GM18505 (cell line): ENCODE results near the gene B4GALT5.
"Not testable (repeated sequence)": the region's sequence is repeated elsewhere in the genome, so short reads cannot be mapped to it uniquely, and the experiment has no call there.

Experiments used
- ATAC-seq: cut with Tn5 transposase; IDR thresholded peaks from one replicate; pipeline ENCODE4 v1.9.1; 2021; ENCODE audit not compliant: unreplicated experiment
- POLR2A ChIP-seq: IDR thresholded peaks from 4 replicates; pipeline ENCODE4 v1.6.1; 2011; ENCODE audit warnings: borderline replicate concordance; ENCODE audit not compliant: insufficient read depth, insufficient read length; ENCODE audit errors: extremely low read depth

The B4GALT5 gene

GRCh38 chr20:49675368-49676151 lies 38.1 kb downstream of the B4GALT5 start:
- no peak for TF ChIP-seq POLR2A
- peak; percentile 33 for ATAC-seq

- no peak for ATAC-seq
- no peak for TF ChIP-seq POLR2A
These were observed 39.0 kb downstream of the B4GALT5 start for GRCh38 chr20:49674383-49675352.

DNA sequence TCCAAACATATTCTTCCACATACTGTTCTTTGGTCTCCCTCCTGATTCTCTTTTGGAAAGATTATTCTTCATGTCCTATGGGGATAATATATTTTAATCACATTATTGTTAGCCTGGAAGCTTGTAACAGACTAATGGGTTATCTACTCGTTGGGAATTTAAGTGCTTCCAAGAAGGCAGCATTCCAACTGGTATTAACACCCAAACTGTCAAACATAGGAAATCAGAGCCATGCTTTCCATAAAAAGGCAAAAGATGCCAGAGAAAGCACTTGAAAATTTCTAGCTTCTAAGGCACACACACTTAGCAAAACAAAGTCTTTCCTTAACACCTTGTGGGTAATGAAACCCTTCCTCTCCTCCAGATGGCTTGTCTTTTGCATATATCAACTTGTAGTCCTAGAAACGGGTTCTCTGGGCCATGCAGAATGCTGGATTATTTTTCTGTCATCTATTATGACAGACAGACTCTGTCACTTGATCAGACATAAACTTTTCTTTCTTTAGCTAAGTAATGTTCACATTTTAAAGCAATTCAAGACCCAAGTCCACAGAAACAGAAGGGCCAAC lies 41.5 kb downstream of the B4GALT5 start:
- TF ChIP-seq POLR2A: no peak
- ATAC-seq: no peak

GRCh38 chr20:49671433-49671832 lies 42.2 kb downstream of the B4GALT5 start:
- ATAC-seq: no peak
- no peak for TF ChIP-seq POLR2A

GRCh38 chr20:49669601-49670189 lies 44.0 kb downstream of the B4GALT5 start:
- ATAC-seq: peak; percentile 39
- TF ChIP-seq POLR2A: no peak

DNA sequence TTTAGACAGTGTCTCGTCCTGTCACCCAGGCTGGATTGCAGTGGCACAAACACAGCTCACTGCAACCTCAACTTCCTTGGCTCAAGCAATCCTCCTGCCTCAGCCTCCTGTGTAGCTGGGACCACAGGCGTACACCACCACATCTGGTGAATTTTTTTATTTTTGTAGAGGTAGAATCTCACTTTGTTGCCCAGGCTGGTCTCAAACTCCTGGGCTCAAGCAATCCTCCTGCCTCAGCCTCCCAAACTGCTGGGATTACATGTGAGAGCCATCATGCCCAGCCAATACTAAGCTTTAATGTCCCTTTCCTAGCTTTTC lies 44.8 kb downstream of the B4GALT5 start:
- ATAC-seq: not testable (repeated sequence)

DNA sequence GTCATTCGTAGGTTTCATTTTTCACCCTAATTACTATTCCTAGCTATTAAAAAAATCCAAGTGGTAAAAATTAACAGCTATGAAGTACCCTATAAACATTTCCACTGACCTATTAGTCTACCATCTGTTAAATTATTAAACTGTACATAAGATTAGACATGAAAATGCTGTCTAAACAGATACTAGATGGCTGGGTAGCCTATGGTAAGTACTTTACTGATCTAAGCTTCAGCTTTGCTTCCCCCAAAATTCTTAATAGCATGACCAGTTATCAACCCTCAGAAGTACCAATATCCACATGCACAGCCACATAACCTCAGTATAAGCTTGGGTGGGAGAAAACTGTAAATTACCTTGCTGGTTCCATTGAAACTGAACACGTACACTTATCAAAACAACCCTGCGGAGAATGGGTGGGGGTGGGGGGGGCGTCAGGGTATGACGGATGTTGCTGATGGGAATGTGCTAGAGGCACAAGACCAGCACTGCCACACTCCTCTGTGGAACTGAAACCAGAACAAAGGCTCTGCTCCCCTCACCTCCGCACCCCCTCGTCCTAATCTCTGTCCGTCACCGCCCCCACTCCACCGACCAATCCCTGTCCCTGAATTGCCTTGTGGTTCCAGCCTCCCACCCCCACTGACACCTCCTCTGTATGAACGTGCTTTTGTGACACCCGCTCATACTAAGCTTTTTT lies 45.3 kb downstream of the B4GALT5 start:
- peak; percentile 73 for TF ChIP-seq POLR2A
- ATAC-seq: peak; percentile 69

DNA sequence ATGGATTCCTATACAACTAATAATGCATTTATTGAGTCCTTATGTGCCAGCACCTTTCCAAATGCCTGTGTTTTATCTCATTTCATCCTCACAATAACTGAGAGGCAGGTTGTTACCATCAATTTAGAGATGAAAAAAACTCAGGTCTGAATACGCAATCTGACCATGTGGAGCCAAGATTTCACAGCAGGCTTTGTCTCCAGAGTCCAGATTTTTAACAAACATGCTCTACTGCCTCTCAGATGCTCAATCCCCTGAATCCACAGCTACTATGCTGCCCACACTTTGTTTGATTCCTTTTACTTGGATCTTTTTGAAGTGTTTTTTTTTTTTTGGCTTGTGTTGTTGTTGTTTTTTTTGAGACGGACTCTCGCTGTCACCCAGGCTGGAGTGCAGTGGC lies 46.8 kb downstream of the B4GALT5 start:
- no peak for TF ChIP-seq POLR2A

GRCh38 chr20:49665796-49666195 lies 47.9 kb downstream of the B4GALT5 start:
- no peak for ATAC-seq

More for the DNA sequence above, 46.8 kb downstream of the B4GALT5 start:
- ATAC-seq: no peak

DNA sequence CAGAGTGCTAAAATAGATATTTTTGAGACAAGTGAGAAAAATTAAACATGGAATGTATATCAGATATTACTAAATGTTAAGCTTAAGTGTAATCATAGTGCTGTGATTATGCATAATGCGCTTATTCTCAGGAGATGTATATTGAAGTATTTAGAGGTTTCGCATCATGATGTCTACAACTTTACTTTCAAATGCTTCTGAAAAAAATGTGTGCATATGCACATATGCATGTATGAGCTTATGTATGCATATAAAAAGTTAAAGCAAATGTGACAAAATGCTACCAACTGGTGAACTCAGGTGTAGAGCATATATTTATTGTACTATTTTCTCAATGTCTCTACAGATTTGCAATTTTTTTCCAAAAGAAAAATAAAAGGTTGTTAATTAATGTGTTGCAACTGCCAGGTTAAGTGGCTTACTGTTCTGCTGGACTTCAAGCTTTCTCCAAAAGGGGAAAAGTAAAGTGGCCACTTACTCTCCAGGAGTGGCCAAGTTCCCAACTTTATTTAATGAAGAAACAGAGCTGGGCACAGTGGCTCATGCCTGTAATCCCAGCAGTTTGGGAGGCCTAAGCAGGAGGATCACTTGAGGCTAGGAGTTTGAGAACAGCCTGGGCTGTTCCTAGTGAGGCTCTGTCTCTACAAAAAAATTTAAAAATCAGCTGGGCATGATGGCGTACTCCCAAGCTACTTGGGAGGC lies 48.9 kb downstream of the B4GALT5 start:
- no peak for TF ChIP-seq POLR2A
- no peak for ATAC-seq

More at GRCh38 chr20:49665796-49666195, 47.9 kb downstream of the B4GALT5 start:
- no peak for TF ChIP-seq POLR2A

DNA sequence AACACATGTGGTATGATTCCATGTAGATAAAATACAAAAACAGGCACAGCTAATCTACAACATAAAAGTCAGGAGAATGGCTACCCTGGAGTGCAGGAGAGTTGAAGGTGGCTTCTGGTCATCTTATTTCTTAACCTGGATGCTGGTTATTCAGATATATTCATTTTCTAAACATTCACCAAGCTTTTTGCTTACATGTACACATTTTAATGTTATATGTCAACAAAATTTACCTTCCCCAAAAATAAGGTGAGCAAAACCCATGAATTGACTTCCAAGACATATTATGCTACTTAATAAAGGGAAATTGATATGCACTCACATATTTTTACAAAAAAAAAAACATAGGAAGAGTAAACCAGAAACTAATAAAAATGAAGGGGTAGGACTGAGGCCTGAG lies 50.6 kb downstream of the B4GALT5 start:
- TF ChIP-seq POLR2A: no peak

More for the DNA sequence above, 50.6 kb downstream of the B4GALT5 start:
- ATAC-seq: no peak
